Memory B cell (primary cell): Measurements from ENCODE around the gene ZNF23.

Experiments used
- ATAC-seq: fragments of 150-1000 bp; cut with Tn5 transposase; 2 replicates; pipeline ENCODE4 v1.10.0; 2021; ENCODE audit warnings: low read depth, mild to moderate bottlenecking, moderate library complexity
- DNase-seq, 2 donors: peaks; one replicate each; pipeline ENCODE4 v3.0.0; 2022; ENCODE audit warnings: low spot score in 2 of 2
- H3K27ac Mint-ChIP-seq: one replicate; pipeline ENCODE4 v1.8.0; 2022; ENCODE audit warnings: mild to moderate bottlenecking, moderate library complexity, mixed read lengths
- H3K27me3 Mint-ChIP-seq: one replicate; pipeline ENCODE4 v1.8.0; 2022; ENCODE audit warnings: mixed read lengths
- H3K36me3 Mint-ChIP-seq: one replicate; pipeline ENCODE4 v1.8.0; 2022; ENCODE audit warnings: mild to moderate bottlenecking, mixed read lengths
- H3K4me1 Mint-ChIP-seq: one replicate; pipeline ENCODE4 v1.8.0; 2022; ENCODE audit warnings: mixed read lengths
- H3K4me3 Mint-ChIP-seq: one replicate; pipeline ENCODE4 v1.8.0; 2022; ENCODE audit warnings: mild to moderate bottlenecking, moderate library complexity, mixed read lengths
- H3K9me3 Mint-ChIP-seq: one replicate; pipeline ENCODE4 v1.8.0; 2022; ENCODE audit warnings: mixed read lengths

The ZNF23 gene

GRCh38 chr16:71429581-71429980, 32.5 kb downstream of the ZNF23 start:
- Mint-ChIP-seq H3K4me3 (no peak overlapping the region), H3K9me3 (peaks cover 6% of the 10 kb centered on the region), H3K36me3 (peaks cover 2% of the 10 kb centered on the region), H3K27me3 (peaks cover 25% of the 10 kb centered on the region), H3K27ac (no peak overlapping the region), H3K4me1 (peaks cover 9% of the 10 kb centered on the region)
- ATAC-seq, result no peak
- DNase-seq, result no peak

- no peak overlapping the region for H3K4me3 Mint-ChIP-seq
- H3K36me3 Mint-ChIP-seq, result peaks cover 2% of the 10 kb centered on the region
- peaks cover 6% of the 10 kb centered on the region for H3K9me3 Mint-ChIP-seq
- DNase-seq (no peak), ATAC-seq (no peak)
- H3K27ac Mint-ChIP-seq, result no peak overlapping the region
- H3K4me1 Mint-ChIP-seq, result peaks cover 9% of the 10 kb centered on the region
- H3K27me3 Mint-ChIP-seq, result peaks cover 29% of the 10 kb centered on the region
Observed at GRCh38 chr16:71428883-71429282, 33.2 kb downstream of the ZNF23 start.

GRCh38 chr16:71428385-71428784, 33.7 kb downstream of the ZNF23 start:
- peaks cover 6% of the 10 kb centered on the region for H3K9me3 Mint-ChIP-seq
- H3K27ac Mint-ChIP-seq, result no peak overlapping the region
- H3K4me1 Mint-ChIP-seq, result peaks cover 9% of the 10 kb centered on the region
- ATAC-seq, result no peak
- no peak for DNase-seq
- peaks cover 30% of the 10 kb centered on the region for H3K27me3 Mint-ChIP-seq
- H3K36me3 Mint-ChIP-seq, result peaks cover 2% of the 10 kb centered on the region
- no peak overlapping the region for H3K4me3 Mint-ChIP-seq

GRCh38 chr16:71426880-71427615, 35.0 kb downstream of the ZNF23 start:
- peaks cover 2% of the 10 kb centered on the region for H3K36me3 Mint-ChIP-seq
- ATAC-seq (no peak), DNase-seq (no peak)
- no peak overlapping the region for H3K4me3 Mint-ChIP-seq
- no peak overlapping the region for H3K27ac Mint-ChIP-seq
- peaks cover 28% of the 10 kb centered on the region for H3K27me3 Mint-ChIP-seq
- H3K4me1 Mint-ChIP-seq, result peaks cover 9% of the 10 kb centered on the region
- peaks cover 6% of the 10 kb centered on the region for H3K9me3 Mint-ChIP-seq

GRCh38 chr16:71426069-71426879, 35.8 kb downstream of the ZNF23 start:
- H3K4me3 Mint-ChIP-seq, result peak overlapping the region; percentile 11
- peaks cover 9% of the 10 kb centered on the region for H3K4me1 Mint-ChIP-seq
- H3K27ac Mint-ChIP-seq, result peak overlapping the region; percentile 35
- peaks cover 2% of the 10 kb centered on the region for H3K36me3 Mint-ChIP-seq
- DNase-seq, result no peak
- H3K9me3 Mint-ChIP-seq, result peaks cover 6% of the 10 kb centered on the region
- peaks cover 28% of the 10 kb centered on the region for H3K27me3 Mint-ChIP-seq
- peak; percentile 19 for ATAC-seq

GRCh38 chr16:71425746-71426068, 36.3 kb downstream of the ZNF23 start:
- ATAC-seq, result no peak
- Mint-ChIP-seq H3K27ac (no peak overlapping the region), H3K36me3 (peaks cover 2% of the 10 kb centered on the region), H3K4me1 (peaks cover 9% of the 10 kb centered on the region), H3K27me3 (peaks cover 28% of the 10 kb centered on the region), H3K9me3 (peaks cover 6% of the 10 kb centered on the region), H3K4me3 (no peak overlapping the region)
- DNase-seq, result no peak

- no peak overlapping the region for H3K27ac Mint-ChIP-seq
- peaks cover 6% of the 10 kb centered on the region for H3K9me3 Mint-ChIP-seq
- ATAC-seq, result no peak
- DNase-seq, result no peak
- H3K36me3 Mint-ChIP-seq, result peaks cover 2% of the 10 kb centered on the region
- peaks cover 26% of the 10 kb centered on the region for H3K27me3 Mint-ChIP-seq
- H3K4me1 Mint-ChIP-seq, result peaks cover 9% of the 10 kb centered on the region
- H3K4me3 Mint-ChIP-seq, result no peak overlapping the region
Observed at GRCh38 chr16:71424626-71425025, 37.4 kb downstream of the ZNF23 start.

GRCh38 chr16:71423865-71424264, 38.2 kb downstream of the ZNF23 start:
- DNase-seq (no peak), ATAC-seq (no peak)
- Mint-ChIP-seq H3K4me1 (peaks cover 9% of the 10 kb centered on the region), H3K27ac (no peak overlapping the region), H3K4me3 (no peak overlapping the region), H3K9me3 (peaks cover 4% of the 10 kb centered on the region), H3K36me3 (peaks cover under 1% of the 10 kb centered on the region), H3K27me3 (peaks cover 25% of the 10 kb centered on the region)

GRCh38 chr16:71423016-71423415, 39.0 kb downstream of the ZNF23 start:
- no peaks in the 10 kb centered on the region for H3K9me3 Mint-ChIP-seq
- H3K27me3 Mint-ChIP-seq, result peaks cover 29% of the 10 kb centered on the region
- no peaks in the 10 kb centered on the region for H3K36me3 Mint-ChIP-seq
- no peak overlapping the region for H3K27ac Mint-ChIP-seq
- no peak for DNase-seq
- no peak overlapping the region for H3K4me3 Mint-ChIP-seq
- ATAC-seq, result no peak
- peaks cover 9% of the 10 kb centered on the region for H3K4me1 Mint-ChIP-seq

GRCh38 chr16:71421911-71422310, 40.1 kb downstream of the ZNF23 start:
- ATAC-seq (peak; percentile 34), DNase-seq (no peak)

GRCh38 chr16:71414038-71414437, 48.0 kb downstream of the ZNF23 start:
- peaks cover 6% of the 10 kb centered on the region for H3K4me1 Mint-ChIP-seq
- DNase-seq (no peak), ATAC-seq (no peak)
- no peak overlapping the region for H3K4me3 Mint-ChIP-seq
- H3K27ac Mint-ChIP-seq, result no peak overlapping the region
- H3K27me3 Mint-ChIP-seq, result peaks cover 27% of the 10 kb centered on the region
- H3K36me3 Mint-ChIP-seq, result no peaks in the 10 kb centered on the region
- no peaks in the 10 kb centered on the region for H3K9me3 Mint-ChIP-seq

More at GRCh38 chr16:71421911-71422310, 40.1 kb downstream of the ZNF23 start:
- H3K9me3 Mint-ChIP-seq, result no peaks in the 10 kb centered on the region
- no peak overlapping the region for H3K27ac Mint-ChIP-seq
- peaks cover 9% of the 10 kb centered on the region for H3K4me1 Mint-ChIP-seq
- H3K27me3 Mint-ChIP-seq, result peaks cover 28% of the 10 kb centered on the region
- no peak overlapping the region for H3K4me3 Mint-ChIP-seq
- no peaks in the 10 kb centered on the region for H3K36me3 Mint-ChIP-seq

GRCh38 chr16:71413341-71413740, 48.7 kb downstream of the ZNF23 start:
- ATAC-seq, result no peak

GRCh38 chr16:71412270-71413160, 49.5 kb downstream of the ZNF23 start:
- H3K27ac Mint-ChIP-seq, result no peak overlapping the region
- no peaks in the 10 kb centered on the region for H3K9me3 Mint-ChIP-seq
- no peak overlapping the region for H3K4me3 Mint-ChIP-seq
- no peaks in the 10 kb centered on the region for H3K36me3 Mint-ChIP-seq
- DNase-seq (peak; percentile 70 to 72), ATAC-seq (peak; percentile 79)
- H3K4me1 Mint-ChIP-seq, result peaks cover 6% of the 10 kb centered on the region
- peaks cover 22% of the 10 kb centered on the region for H3K27me3 Mint-ChIP-seq

More at GRCh38 chr16:71413341-71413740, 48.7 kb downstream of the ZNF23 start:
- Mint-ChIP-seq H3K36me3 (no peaks in the 10 kb centered on the region), H3K27me3 (peaks cover 25% of the 10 kb centered on the region), H3K4me1 (peaks cover 6% of the 10 kb centered on the region), H3K27ac (no peak overlapping the region), H3K9me3 (no peaks in the 10 kb centered on the region), H3K4me3 (no peak overlapping the region)
- no peak for DNase-seq

GRCh38 chr16:71410146-71410545, 51.9 kb downstream of the ZNF23 start:
- no peak overlapping the region for H3K27ac Mint-ChIP-seq

More at GRCh38 chr16:71410146-71410545, 51.9 kb downstream of the ZNF23 start:
- DNase-seq (no peak), ATAC-seq (no peak)
- peaks cover 6% of the 10 kb centered on the region for H3K4me1 Mint-ChIP-seq
- H3K9me3 Mint-ChIP-seq, result no peaks in the 10 kb centered on the region
- H3K36me3 Mint-ChIP-seq, result no peaks in the 10 kb centered on the region
- H3K27me3 Mint-ChIP-seq, result peaks cover 17% of the 10 kb centered on the region
- H3K4me3 Mint-ChIP-seq, result no peak overlapping the region
